HG03439 (cell line): ENCODE results near the gene CA5A.
A peak's percentile ranks its signal among the peaks of the same experiment; 100 is the strongest.
"Not testable (repeated sequence)": the region's sequence is repeated elsewhere in the genome, so short reads cannot be mapped to it uniquely, and the experiment has no call there.

Experiments
- ATAC-seq: cut with Tn5 transposase; IDR thresholded peaks from one replicate; pipeline ENCODE4 v1.9.1; 2021; ENCODE audit warnings: mild to moderate bottlenecking, moderate library complexity; ENCODE audit not compliant: unreplicated experiment

The CA5A gene

GRCh38 chr16:87926246-87927194 is 9.8 kb downstream of the CA5A start:
- ATAC-seq, result no peak

GRCh38 chr16:87924811-87925670 is 11.3 kb downstream of the CA5A start:
- no peak for ATAC-seq

GRCh38 chr16:87924041-87924810 is 12.1 kb downstream of the CA5A start:
- peak; percentile 67 for ATAC-seq

- ATAC-seq, result no peak
Measured at GRCh38 chr16:87922250-87922871, 14.0 kb downstream of the CA5A start.

GRCh38 chr16:87921236-87921773 is 15.0 kb downstream of the CA5A start:
- ATAC-seq, result no peak

GRCh38 chr16:87919681-87919994 is 16.7 kb downstream of the CA5A start:
- ATAC-seq, result no peak

GRCh38 chr16:87918866-87919680 is 17.3 kb downstream of the CA5A start:
- ATAC-seq, result no peak

- no peak for ATAC-seq
Measured at GRCh38 chr16:87918338-87918737, 18.0 kb downstream of the CA5A start.

- no peak for ATAC-seq
Measured at GRCh38 chr16:87917503-87917902, 18.8 kb downstream of the CA5A start.

GRCh38 chr16:87914812-87915211 is 21.5 kb downstream of the CA5A start:
- no peak for ATAC-seq

GRCh38 chr16:87914021-87914725 is 22.2 kb downstream of the CA5A start:
- ATAC-seq, result not testable (repeated sequence)

- not testable (repeated sequence) for ATAC-seq
Measured at GRCh38 chr16:87912691-87913090, 23.6 kb downstream of the CA5A start.

- ATAC-seq, result not testable (repeated sequence)
Measured at GRCh38 chr16:87911106-87911763, 25.1 kb downstream of the CA5A start.

GRCh38 chr16:87909203-87909935 is 27.0 kb downstream of the CA5A start:
- peak; percentile 63 for ATAC-seq

- not testable (repeated sequence) for ATAC-seq
Measured at GRCh38 chr16:87908101-87908500, 28.2 kb downstream of the CA5A start.

- ATAC-seq, result not testable (repeated sequence)
Measured at GRCh38 chr16:87905521-87905920, 30.8 kb downstream of the CA5A start.

- not testable (repeated sequence) for ATAC-seq
Measured at GRCh38 chr16:87904963-87905362, 31.4 kb downstream of the CA5A start.

GRCh38 chr16:87900489-87900888 is 35.8 kb downstream of the CA5A start:
- ATAC-seq, result not testable (repeated sequence)
